Suppressor macrophage treated with lipopolysaccharide for 4 hours (primary cell): Measurements from ENCODE around the gene GDPD4.
A peak's percentile ranks its signal among the peaks of the same experiment; 100 is the strongest.

Experiments used
- DNase-seq: peaks from one replicate; pipeline ENCODE4 v3.0.0-alpha.2; 2020

GDPD4 gene

DNA sequence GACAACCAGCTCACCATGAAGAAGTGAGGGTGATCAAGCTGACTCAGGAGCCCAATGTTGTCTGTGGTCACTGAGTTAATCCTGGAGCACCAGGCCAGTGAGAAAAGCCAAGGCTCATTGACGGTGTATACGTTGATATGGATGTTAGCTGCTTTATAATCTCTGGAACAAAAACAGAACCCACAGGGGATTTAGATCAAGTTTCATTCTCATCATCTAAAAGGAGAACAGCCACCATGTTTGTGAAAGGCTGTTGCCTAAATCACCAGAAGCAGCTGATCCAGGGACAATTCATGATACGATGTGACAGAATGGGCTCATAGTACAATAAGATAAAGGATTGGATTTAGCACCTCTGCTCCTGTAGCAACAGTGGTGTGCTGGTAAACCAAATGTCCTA, 68.5 kb downstream of the GDPD4 start:
- no peak for DNase-seq

GRCh38 chr11:77232242-77232641, 69.2 kb downstream of the GDPD4 start:
- DNase-seq: no peak

DNA sequence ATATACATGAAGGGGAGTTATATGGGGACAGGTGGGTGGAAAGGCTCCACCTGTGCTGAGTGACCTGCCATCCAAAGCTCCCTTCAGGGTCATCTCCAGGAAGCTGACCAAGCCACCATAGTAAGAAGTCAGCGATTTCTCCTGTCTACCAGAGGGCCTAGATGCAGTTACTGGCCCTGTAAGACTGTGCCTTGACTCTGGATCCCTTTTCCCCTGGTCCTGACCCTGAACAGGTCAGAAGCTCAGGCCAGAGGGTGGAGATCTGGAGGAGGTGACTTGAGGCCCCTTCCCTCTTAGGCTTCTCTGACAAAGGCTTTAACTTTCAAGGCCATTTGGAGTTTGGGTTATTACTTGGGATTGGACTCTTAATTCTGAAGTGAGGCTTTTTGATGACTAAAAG, 69.7 kb downstream of the GDPD4 start:
- no peak for DNase-seq

- no peak for DNase-seq
These were observed 70.4 kb downstream of the GDPD4 start for GRCh38 chr11:77230878-77231605.

DNA sequence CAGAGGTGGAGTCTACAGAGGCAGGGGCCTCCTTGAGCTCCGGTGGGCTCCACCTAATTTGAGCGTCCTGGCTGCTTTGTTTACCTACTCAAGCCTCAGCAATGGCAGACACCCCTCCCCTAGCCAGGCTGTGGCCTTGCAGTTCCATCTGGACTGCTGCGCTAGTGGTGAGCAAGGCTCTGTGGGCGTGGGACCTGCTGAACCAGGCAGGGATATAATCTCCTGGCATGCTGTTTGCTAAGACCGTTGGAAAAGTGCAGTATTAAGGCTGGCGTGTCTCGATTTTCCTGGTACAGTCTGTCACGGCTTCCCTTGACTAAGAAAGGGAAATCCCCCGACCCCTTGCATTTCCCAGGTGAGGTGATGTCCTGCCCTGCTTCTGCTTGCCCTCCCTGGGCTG, 77.7 kb downstream of the GDPD4 start:
- no peak for DNase-seq

- DNase-seq: peak; percentile 8
These were observed 84.3 kb downstream of the GDPD4 start for GRCh38 chr11:77217156-77217555.

- DNase-seq: no peak
These were observed 86.4 kb downstream of the GDPD4 start for GRCh38 chr11:77215106-77215505.

DNA sequence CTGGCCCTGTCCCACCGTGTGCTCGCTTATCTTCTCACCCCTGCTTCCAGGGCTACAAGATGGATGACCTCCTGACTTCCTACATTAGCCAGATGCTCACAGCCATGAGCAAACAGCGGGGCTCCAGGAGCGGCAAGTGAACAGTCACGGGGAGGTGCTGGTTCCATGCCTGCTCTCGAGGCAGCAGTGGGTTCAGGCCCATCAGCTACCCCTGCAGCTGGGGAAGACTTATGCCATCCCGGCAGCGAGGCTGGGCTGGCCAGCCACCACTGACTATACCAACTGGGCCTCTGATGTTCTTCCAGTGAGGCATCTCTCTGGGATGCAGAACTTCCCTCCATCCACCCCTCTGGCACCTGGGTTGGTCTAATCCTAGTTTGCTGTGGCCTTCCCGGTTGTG, 86.9 kb downstream of the GDPD4 start:
- no peak for DNase-seq

- no peak for DNase-seq
These were observed 87.7 kb downstream of the GDPD4 start for GRCh38 chr11:77213589-77214428.

DNA sequence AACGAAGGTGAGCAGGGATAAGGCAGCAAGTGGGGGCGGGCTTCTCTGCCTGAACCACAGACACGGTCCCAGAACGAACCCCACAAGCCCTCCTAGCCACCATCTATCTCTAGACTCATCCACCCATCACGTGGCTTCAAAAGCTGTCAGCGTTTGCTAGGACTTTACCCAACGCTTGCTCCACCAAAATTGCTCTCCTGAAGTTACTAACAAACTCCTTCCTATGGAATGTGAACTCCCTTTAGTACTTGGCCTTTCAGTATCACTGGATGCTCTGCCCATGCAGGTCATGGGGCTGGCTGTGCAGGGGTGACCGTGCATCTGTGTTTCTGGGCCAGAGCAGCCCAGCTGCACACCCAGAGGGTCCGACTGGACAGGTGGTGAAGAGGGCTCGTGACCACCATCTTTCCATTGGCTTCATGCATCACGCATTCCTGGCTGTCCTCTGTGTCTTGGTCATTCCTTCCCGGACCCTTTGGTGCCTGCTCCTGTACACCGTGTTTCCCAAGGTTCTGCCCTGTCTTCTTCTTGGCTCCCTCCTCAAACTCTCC, 88.4 kb downstream of the GDPD4 start:
- DNase-seq: no peak

- no peak for DNase-seq
These were observed 89.0 kb downstream of the GDPD4 start for GRCh38 chr11:77212314-77213007.

DNA sequence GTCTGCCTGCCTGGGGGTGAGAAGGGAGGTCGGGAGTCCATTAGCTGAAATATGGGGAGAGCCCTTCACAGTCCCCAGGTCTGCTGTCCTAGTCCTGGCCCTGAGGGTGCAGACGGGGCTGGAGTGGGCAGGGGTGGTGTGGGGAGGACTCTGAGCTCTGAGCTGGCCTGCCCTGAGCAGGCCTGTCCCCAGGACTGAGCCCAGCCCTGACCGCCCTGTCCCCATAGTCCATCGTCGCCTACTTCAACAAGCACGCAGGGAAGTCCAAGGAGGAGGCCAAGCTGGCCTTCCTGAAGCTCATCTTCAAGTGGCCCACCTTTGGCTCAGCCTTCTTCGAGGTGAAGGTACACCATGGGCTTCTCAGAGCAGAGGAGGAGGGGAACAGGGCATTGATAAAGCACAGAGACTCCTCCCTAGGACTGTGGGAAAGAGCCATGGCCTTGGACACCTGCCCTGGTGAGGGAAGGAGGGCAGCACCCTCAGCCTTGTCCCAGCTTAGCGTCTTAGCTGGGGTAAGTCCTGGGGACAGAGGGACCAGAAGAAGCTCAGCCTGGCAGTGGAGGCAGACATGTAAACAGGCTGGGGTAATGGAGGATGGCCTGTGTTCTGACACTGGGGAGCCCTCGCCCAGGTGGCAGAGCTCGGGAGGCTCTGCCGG, 89.8 kb downstream of the GDPD4 start:
- no peak for DNase-seq

GRCh38 chr11:77211040-77211451, 90.4 kb downstream of the GDPD4 start:
- no peak for DNase-seq

DNA sequence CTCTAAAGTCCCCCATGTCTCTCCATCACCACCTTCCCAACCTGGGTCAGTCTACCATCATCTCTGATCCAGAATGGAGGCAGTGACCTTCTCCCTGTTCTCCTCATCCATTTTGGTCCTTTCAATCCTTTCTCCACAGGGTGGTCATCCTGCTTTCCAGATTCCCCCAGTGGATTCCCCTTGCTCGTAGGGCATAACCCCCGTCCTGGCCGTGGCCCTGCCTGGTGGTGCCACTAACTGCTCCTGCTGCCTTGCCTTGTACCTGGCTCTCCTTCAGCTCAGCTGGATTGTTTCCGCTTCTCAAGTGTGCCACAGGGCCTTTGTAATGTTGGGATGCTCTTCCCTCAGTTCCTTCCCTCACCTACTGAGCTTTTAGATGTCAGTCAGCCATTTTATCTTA, 91.8 kb downstream of the GDPD4 start:
- no peak for DNase-seq

GRCh38 chr11:77208535-77208934, 93.0 kb downstream of the GDPD4 start:
- no peak for DNase-seq

DNA sequence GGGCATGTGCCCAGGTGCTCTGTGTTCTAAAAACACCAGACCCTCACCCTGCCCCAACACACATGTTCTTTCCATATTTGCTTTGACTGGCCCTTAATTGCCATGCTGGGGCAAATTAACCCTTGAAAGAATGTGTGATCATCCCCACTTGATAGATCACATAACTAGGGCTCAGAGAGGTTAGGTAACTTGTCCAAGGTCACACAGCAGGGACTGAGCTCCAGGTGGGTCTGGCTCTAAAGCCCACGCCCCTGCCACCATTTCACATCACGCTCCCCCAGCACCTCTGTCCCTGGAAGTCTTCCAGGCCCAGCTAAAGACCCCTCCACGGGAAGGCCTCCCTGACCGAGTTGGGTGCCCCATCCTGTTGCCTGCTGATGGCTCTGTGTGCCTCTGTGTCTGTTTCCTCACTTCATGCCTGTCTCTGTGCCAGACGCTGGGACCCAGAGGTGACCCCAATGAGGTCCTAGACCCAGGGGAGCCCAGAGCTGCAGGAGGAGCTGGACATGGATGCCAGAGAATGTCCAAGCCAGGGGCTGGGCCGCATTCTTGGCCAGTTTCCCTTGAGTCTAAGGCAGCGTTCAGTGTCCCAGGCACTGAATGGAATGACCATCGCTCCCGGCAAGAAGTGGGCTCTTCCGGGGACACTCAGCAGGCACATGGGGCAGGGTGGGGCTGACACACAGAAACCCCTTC, 93.7 kb downstream of the GDPD4 start:
- DNase-seq: no peak

DNA sequence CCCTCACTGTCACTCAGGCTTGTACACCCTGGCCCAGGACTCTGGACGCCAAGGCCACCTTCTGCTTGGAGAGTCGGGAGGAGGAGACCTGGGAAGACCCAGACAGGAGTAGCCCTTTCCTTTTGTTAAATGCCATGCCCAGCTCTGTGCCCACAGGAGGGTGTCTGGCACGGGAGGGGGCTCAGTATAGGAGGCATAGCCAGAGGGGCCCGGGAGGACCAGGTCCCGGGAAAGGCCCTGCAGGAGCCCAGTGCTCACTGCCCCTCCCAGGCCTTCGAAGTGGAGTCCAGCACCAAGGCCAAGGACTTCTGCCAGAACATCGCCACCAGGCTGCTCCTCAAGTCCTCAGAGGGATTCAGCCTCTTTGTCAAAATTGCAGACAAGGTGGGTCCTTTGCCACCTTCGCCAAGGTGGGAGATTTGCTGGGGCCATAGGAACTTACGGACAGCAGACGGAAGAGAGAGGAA, 94.4 kb downstream of the GDPD4 start:
- no peak for DNase-seq

- no peak for DNase-seq
These were observed 95.0 kb downstream of the GDPD4 start for GRCh38 chr11:77206264-77207018.

DNA sequence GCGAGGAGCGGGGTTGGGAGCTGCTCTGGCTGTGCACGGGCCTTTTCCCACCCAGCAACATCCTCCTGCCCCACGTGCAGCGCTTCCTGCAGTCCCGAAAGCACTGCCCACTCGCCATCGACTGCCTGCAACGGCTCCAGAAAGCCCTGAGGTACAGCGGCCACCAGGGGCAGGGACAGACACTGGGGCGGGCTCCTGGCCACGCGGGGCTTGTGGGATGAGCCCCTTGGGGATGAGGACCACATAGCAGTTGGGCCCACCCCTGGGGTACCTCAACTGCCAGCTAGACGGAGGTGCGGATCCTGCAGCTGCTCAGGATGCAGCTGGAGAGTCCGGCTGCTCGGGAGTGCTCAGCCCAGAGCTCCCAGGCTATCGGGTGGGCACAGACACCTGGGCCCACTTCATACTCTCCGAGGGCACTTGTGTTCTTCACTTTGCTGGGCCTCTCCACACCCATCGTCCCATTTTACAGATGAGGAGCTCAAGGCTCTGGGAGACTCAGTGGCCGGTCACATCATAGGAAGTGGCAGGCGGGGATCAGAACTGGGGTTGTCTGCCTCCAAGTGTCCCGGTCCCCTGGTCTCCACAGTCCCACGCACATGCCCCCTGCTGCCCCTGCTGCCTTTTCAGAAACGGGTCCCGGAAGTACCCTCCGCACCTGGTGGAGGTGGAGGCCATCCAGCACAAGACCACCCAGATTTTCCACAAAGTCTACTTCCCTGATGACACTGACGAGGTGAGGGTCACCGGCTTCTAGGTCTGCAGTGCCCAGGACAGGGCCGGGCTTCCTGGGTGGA, 95.8 kb downstream of the GDPD4 start:
- no peak for DNase-seq

- DNase-seq: no peak
These were observed 96.6 kb downstream of the GDPD4 start for GRCh38 chr11:77204754-77205466.
